Amniotic stem cell (primary cell): ENCODE results near the gene NRXN3.

ENCODE experiments used
- DNase-seq: peaks from one replicate; lab custom pipeline; 2025; lab: John Stamatoyannopoulos, UW

Gene NRXN3

DNA sequence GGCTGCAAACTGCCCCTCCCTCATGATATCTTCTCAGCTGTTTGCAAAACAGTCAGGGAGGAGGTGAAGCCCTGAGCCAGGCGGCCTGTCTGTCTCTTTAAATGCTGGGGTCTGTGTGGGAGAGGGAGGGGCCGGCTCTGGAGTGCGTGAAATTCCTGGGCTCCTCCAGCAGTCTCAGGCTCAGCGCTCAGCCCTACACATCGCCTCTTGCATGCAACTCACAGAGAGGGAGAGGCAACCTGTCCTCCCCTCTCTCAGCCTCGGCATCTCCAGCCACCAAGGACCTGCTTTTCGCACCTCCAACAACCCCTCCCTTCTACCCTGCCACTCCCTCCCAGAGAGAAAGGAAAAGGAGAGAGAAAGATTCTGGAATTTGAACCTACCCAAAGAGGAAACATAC is at the start of gene NRXN3:
NRXN3 (plus strand) TSS at position 171 of the 400 bp plus-strand sequence. CDS start 72,721 bp downstream, outside the sequence.
- no peak for DNase-seq

- no peak for DNase-seq
Measured at GRCh38 chr14:78122436-78122835, 47.7 kb upstream of the NRXN3 start.

GRCh38 chr14:78123650-78124253 is 46.4 kb upstream of the NRXN3 start:
- DNase-seq = no peak

DNA sequence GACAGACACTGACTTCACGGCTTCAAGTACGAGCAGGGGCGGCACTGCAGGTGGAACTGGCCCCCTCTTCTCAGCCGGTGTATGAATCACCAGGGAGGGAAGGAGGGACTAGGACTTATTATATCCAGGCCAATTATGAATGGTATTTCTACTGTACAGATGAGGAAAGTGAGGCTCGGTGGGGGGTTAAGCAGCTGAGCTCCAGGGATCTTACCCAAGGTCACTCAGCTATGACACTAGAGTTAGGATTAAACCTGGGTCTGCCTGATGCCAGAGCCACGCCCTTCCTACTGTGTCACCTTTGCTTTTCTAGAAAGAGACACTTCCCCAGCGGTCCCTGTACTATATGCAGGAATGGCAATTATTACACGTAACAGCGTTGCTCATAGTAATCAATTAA is 42.2 kb upstream of the NRXN3 start:
- no peak for DNase-seq

GRCh38 chr14:78129375-78129774 is 40.8 kb upstream of the NRXN3 start:
- no peak for DNase-seq

GRCh38 chr14:78130356-78130755 is 39.8 kb upstream of the NRXN3 start:
- no peak for DNase-seq

DNA sequence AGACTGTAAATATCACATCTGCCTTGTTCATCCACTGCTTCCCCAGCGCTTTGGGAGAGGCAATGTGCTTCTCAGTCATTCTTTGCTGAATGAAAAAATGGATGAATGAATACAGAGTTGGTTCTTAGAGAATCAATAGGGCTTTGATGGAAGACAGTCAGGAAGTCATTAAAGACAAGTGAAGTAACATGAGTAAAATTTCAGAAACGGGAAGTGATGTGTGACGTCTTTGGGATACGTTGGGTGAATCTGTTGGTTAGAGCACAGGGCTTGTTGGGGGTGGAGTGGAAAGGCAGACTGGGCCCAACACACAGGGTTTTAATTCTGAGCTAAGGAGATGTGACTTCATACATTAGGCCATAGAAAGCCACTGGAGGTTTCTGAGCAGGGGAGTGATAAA is 39.0 kb upstream of the NRXN3 start:
- no peak for DNase-seq

- no peak for DNase-seq
Measured at GRCh38 chr14:78131616-78132015, 38.6 kb upstream of the NRXN3 start.

- DNase-seq = no peak
Measured at GRCh38 chr14:78135450-78135891, 34.7 kb upstream of the NRXN3 start.

GRCh38 chr14:78136695-78137094 is 33.5 kb upstream of the NRXN3 start:
- DNase-seq = no peak

DNA sequence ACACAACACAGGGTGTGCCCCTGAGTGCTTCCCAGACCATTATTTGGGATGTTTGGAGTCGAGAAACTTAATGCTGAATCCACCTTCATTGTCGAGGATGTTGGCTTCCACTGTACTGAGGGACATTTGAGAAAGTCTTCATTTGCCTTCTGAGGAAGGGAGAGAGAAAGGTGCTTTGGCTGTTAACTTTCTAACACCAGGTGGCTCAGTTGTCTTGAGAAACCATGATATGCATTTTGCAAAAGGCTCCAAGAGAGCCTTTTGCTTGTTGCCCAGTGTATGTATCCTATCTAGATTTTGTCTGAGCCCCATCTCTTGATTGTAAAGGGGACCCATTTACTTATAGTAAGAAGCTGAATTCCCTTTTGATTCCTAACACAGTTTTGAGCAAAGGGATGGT is 28.6 kb upstream of the NRXN3 start:
- DNase-seq = no peak

GRCh38 chr14:78142998-78143397 is 27.2 kb upstream of the NRXN3 start:
- DNase-seq = no peak

- DNase-seq = no peak
Measured at GRCh38 chr14:78143489-78144145, 26.6 kb upstream of the NRXN3 start.

- DNase-seq = no peak
Measured at GRCh38 chr14:78152201-78153063, 17.7 kb upstream of the NRXN3 start.

GRCh38 chr14:78153064-78153341 is 17.2 kb upstream of the NRXN3 start:
- no peak for DNase-seq

- no peak for DNase-seq
Measured at GRCh38 chr14:78154827-78155226, 15.3 kb upstream of the NRXN3 start.

DNA sequence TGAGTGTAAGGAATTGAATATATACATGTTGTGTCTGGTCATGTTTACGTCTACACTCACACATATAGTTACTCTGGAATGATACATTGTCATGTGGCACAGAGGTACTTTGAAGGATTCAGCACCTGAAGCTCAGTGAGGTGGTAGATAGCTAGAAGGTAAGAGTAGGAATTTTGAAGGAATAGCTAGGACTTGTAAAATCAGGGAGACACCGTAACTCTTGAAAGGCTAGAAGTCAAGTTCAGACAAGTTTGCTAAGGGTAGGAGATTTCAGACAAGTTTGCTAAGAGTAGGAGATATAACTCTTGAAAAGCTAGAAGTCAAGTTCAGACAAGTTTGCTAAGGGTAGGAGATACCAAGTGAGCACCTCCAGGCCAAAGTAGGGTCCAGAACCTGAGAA is 14.0 kb upstream of the NRXN3 start:
- no peak for DNase-seq

DNA sequence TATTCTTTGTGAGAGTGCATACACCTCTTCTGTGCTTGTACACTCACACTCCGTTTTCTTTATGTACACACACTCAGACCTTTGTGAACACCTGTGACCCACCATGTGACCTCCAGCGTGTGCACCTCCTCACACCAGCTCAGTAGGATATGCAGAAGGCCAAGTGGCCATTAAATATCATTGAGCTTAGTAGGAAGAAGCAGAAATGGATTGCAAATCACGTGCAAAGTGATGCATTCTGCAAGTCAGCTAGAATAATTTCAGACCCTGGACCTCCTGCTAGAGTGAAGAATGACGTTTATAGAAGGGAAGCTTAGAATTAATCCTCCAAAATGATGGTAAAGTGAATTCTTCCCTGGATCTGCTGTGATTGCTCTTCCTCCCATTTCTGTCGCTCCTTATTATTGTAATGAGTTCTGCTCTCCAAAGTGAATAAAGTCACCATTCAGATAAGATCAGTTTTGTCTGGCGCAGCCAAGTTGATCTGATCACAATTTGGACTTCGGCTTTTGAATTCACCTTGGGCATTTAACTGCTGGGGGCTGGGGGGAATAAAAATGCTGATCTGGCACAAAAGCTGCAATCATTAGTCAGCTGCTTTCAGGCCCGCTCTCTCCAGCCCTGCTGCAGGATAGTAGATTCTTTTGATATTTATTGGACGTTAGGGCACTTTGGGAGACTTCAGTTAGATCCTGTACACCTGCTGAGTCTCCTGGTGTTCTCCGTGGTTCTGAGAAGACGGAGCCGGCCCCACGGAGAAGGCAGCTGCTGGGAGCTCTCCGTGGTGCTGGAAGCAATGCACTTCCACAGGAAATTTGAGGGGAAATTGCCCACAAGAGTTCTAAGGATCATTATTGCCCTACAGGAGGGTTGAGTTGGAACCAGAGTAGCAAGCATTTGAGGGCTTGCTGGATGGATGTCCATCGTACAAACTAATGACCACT is 12.4 kb upstream of the NRXN3 start:
- DNase-seq = no peak

DNA sequence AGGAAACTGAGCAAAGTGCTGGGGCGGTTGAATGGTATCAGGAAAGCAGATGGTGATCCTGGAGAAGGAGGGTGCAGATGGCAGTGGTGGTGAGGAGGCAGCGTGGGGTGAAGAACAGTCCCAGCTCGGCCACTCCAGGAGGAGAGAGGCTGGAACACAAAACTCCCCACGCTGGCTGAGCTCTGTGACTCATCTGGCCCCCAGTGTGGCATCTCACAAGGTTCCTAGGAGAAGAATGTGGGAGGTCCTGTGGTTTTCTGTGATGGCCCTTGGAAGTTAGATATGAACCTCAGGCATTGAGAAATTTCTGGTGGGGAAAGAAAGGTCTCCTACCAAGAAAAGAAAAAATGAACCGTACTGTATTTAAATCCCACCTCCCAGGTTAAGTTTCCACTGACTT is 8.0 kb upstream of the NRXN3 start:
- no peak for DNase-seq

- DNase-seq = no peak
Measured at GRCh38 chr14:78164226-78164853, 5.8 kb upstream of the NRXN3 start.

DNA sequence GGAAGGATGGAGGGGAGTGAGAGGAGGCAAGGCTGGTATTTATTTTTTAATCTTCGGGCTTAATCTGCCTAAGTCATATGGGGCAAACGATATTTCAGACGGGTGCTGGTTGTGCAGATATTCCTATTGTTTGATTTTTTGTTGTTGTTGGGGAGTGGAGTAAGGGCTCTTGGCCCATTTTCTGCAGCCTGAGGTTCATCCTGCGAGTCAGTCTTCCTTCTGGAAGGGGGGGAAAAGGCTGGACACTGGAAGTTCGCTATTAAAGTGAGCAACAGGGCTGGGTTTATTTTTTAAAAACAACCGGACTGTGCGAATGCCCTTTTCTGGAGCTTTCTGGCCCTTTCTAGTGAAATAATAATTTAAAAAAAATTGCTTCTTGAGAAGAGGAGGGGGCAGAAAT is 2.3 kb downstream of the NRXN3 start:
- no peak for DNase-seq
